OCI-LY1 (cell line): ENCODE results near the gene ZNF19.

Source experiments
- H2AFZ ChIP-seq: fragments of 200-600 bp; sonication (generic), shearing (Covaris generic); 2 replicates; pipeline ENCODE4 v1.6.0; 2014; ENCODE audit warnings: antibody characterized with exemption, mild to moderate bottlenecking, low read length
- H3F3A ChIP-seq: fragments of 200-600 bp; sonication (generic), shearing (Covaris generic); 2 replicates; pipeline ENCODE4 v1.6.0; 2014; ENCODE audit warnings: mild to moderate bottlenecking, antibody characterized with exemption, low read length, moderate library complexity; ENCODE audit not compliant: insufficient read depth
- H3K27ac ChIP-seq: fragments of 200-600 bp; sonication (generic); 2 replicates; pipeline ENCODE4 v1.5.1; 2014; ENCODE audit warnings: low read length, mixed run types, mild to moderate bottlenecking, low read depth; ENCODE audit not compliant: poor library complexity, severe bottlenecking
- H3K27me3 ChIP-seq: fragments of 200-600 bp; sonication (generic); 2 replicates; pipeline ENCODE4 v1.6.0; 2014; ENCODE audit warnings: antibody characterized with exemption, mild to moderate bottlenecking, low read length, moderate library complexity; ENCODE audit not compliant: insufficient read depth
- H3K36me3 ChIP-seq: fragments of 200-600 bp; sonication (generic); 2 replicates; pipeline ENCODE4 v1.6.1; 2014; ENCODE audit warnings: mild to moderate bottlenecking, antibody characterized with exemption, low read length, moderate library complexity, mixed read lengths; ENCODE audit not compliant: insufficient read depth
- H3K4me1 ChIP-seq: fragments of 200-600 bp; sonication (generic); 2 replicates; pipeline ENCODE4 v1.5.1; 2014; ENCODE audit warnings: mild to moderate bottlenecking, low read length, moderate library complexity; ENCODE audit not compliant: insufficient read depth, severe bottlenecking
- H3K4me2 ChIP-seq: fragments of 200-600 bp; sonication (generic), shearing (Covaris generic); 2 replicates; pipeline ENCODE4 v1.6.1; 2014; ENCODE audit warnings: low read length
- H3K4me3 ChIP-seq: fragments of 200-600 bp; sonication (generic); 2 replicates; pipeline ENCODE4 v1.5.1; 2014; ENCODE audit warnings: low read length, low read depth, mild to moderate bottlenecking, mixed read lengths; ENCODE audit not compliant: poor library complexity, severe bottlenecking
- H3K79me2 ChIP-seq: fragments of 200-600 bp; shearing (Covaris generic); 2 replicates; pipeline ENCODE4 v1.6.1; 2016; ENCODE audit warnings: mixed run types, low read length, mixed read lengths; ENCODE audit not compliant: insufficient read depth
- H3K9ac ChIP-seq: fragments of 200-600 bp; sonication (generic), shearing (Covaris generic); 2 replicates; pipeline ENCODE4 v1.6.1; 2014; ENCODE audit warnings: mild to moderate bottlenecking, low read length, mixed read lengths
- H3K9me2 ChIP-seq: fragments of 200-600 bp; sonication (generic), shearing (Covaris generic); 2 replicates; pipeline ENCODE4 v1.6.1; 2014; ENCODE audit warnings: low read depth, mild to moderate bottlenecking, low read length, mixed read lengths
- H3K9me3 ChIP-seq: fragments of 200-600 bp; shearing (Covaris generic); 2 replicates; pipeline ENCODE4 v1.6.1; 2014; ENCODE audit warnings: low read length, mixed read lengths
- H4K20me1 ChIP-seq: fragments of 200-600 bp; sonication (generic), shearing (Covaris generic); 2 replicates; pipeline ENCODE4 v1.6.0; 2016; ENCODE audit warnings: mild to moderate bottlenecking, low read length; ENCODE audit not compliant: insufficient read depth
- CTCF ChIP-seq: fragments of 200-600 bp; sonication (generic), shearing (Covaris generic); IDR thresholded peaks from 2 replicates; pipeline ENCODE4 v1.5.1; 2017; ENCODE audit warnings: mild to moderate bottlenecking, antibody characterized with exemption, low read length, moderate library complexity, mixed read lengths
- EZH2 ChIP-seq: fragments of 200-600 bp; sonication (generic), shearing (Covaris generic); IDR thresholded peaks from 2 replicates; pipeline ENCODE4 v1.8.0; 2017; ENCODE audit warnings: borderline replicate concordance, mixed run types, mild to moderate bottlenecking, antibody characterized with exemption, low read length, moderate library complexity, mixed read lengths

ZNF19 gene

DNA sequence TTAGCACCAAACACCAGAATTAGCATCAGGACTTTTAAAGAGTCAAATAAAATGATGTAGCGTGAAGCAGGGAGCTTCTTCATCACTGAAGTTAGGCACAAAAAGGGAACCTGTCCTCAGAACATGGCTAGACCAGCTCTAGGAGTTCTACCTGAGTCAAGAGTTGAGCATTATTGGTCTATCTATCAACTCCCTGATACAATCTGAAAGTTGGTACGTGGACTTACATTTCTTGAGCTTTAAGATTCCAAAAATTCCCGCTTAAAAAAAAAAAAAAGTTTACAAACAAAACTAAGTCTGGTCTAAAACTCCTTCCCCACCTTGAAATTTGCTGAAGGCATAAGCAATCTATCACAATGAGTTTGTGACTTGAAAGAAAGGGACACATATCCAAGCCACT lies 59.5 kb downstream of the ZNF19 start:
- Histone ChIP-seq H3K4me2 (no peak overlapping the region), H3K9me3 (no peaks in the 10 kb centered on the region), H3K36me3 (no peaks in the 10 kb centered on the region), H3K9ac (no peak overlapping the region), H4K20me1 (no peaks in the 10 kb centered on the region), H3K4me3 (no peak overlapping the region), H3F3A (no peaks in the 10 kb centered on the region), H3K79me2 (no peaks in the 10 kb centered on the region), H3K27me3 (peaks cover 8% of the 10 kb centered on the region), H3K9me2 (no peaks in the 10 kb centered on the region), H3K27ac (no peak overlapping the region), H3K4me1 (no peaks in the 10 kb centered on the region), H2AFZ (no peak overlapping the region)
- TF ChIP-seq CTCF (no peak), EZH2 (no peak)

- Histone ChIP-seq H3K9me2 (no peaks in the 10 kb centered on the region), H3F3A (no peaks in the 10 kb centered on the region), H3K9me3 (no peaks in the 10 kb centered on the region), H3K27me3 (peaks cover 8% of the 10 kb centered on the region), H2AFZ (no peak overlapping the region), H3K4me2 (no peak overlapping the region), H3K27ac (no peak overlapping the region), H3K4me3 (no peak overlapping the region), H4K20me1 (no peaks in the 10 kb centered on the region), H3K9ac (no peak overlapping the region), H3K36me3 (no peaks in the 10 kb centered on the region), H3K79me2 (no peaks in the 10 kb centered on the region), H3K4me1 (no peaks in the 10 kb centered on the region)
- TF ChIP-seq CTCF (no peak), EZH2 (no peak)
Measured at GRCh38 chr16:71428883-71429282, 60.2 kb downstream of the ZNF19 start.

DNA sequence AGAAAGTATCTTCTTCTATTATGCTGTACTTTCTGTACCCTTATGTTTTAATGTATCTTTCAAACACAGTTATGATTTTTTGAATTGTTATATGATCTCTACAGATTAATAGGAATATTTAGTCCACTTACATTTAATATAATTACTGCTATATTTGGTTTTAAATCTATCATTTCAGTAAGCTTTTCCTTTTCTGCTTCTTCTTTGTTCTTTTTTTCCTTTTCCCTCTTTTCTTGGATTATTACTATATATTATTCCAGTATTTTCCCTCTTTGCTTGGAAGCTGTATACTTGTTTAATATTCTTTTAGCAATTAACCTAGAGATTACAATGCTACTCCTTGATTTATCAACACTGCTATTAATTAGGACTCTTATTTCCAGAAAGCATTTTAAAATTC lies 60.7 kb downstream of the ZNF19 start:
- H3K4me3 ChIP-seq, result no peak overlapping the region
- no peak overlapping the region for H2AFZ ChIP-seq
- H3K27me3 ChIP-seq, result peaks cover 8% of the 10 kb centered on the region
- H3K4me1 ChIP-seq, result no peaks in the 10 kb centered on the region
- H3F3A ChIP-seq, result no peaks in the 10 kb centered on the region
- no peaks in the 10 kb centered on the region for H3K9me3 ChIP-seq
- no peak overlapping the region for H3K27ac ChIP-seq
- H3K9ac ChIP-seq, result no peak overlapping the region
- H3K4me2 ChIP-seq, result no peak overlapping the region
- TF ChIP-seq CTCF (no peak), EZH2 (no peak)
- no peaks in the 10 kb centered on the region for H3K9me2 ChIP-seq
- H3K36me3 ChIP-seq, result no peaks in the 10 kb centered on the region
- H3K79me2 ChIP-seq, result no peaks in the 10 kb centered on the region
- no peaks in the 10 kb centered on the region for H4K20me1 ChIP-seq
